WTC11 (cell line): ENCODE measurements around the gene KCNMA1. TPM values are rescaled to one million over a fixed set of nuclear protein-coding genes. Genes with fewer than 3 reads are reported as not detected.

Source experiments
- ATAC-seq: fragments of 200-7000 bp; cut with Tn5 transposase; 2 replicates; pipeline ENCODE4 v1.10.0; 2021; ENCODE audit warnings: mild to moderate bottlenecking, moderate library complexity
- CTCF ChIA-PET: fragments of 300-600 bp; sonication (Branson Sonifier 250); formaldehyde crosslinking; loops from one replicate; lab custom pipeline; 2021; ENCODE audit warnings: antibody characterized with exemption; lab: Charles Lee
- POLR2A ChIA-PET: fragments of 350-600 bp; sonication (Branson Sonifier 250); formaldehyde crosslinking; loops from one replicate; lab custom pipeline; 2021; ENCODE audit warnings: antibody characterized with exemption; lab: Charles Lee
- DNase-seq: peaks from one replicate; pipeline ENCODE4 v3.0.0; 2021; ENCODE audit warnings: low spot score
- H3K27ac Mint-ChIP-seq: 2 replicates; pipeline ENCODE4 v1.8.0; 2021; ENCODE audit warnings: mixed read lengths
- H3K27me3 Mint-ChIP-seq: 2 replicates; pipeline ENCODE4 v1.8.0; 2021; ENCODE audit warnings: low read depth, mild to moderate bottlenecking, moderate library complexity, mixed read lengths
- H3K36me3 Mint-ChIP-seq: 2 replicates; pipeline ENCODE4 v1.8.0; 2021; ENCODE audit warnings: mixed read lengths
- H3K4me1 Mint-ChIP-seq: 2 replicates; pipeline ENCODE4 v1.8.0; 2022; ENCODE audit warnings: mixed read lengths
- H3K4me3 Mint-ChIP-seq: 2 replicates; pipeline ENCODE4 v1.8.0; 2021; ENCODE audit warnings: mild to moderate bottlenecking, moderate library complexity, mixed read lengths
- H3K9me3 Mint-ChIP-seq: 2 replicates; pipeline ENCODE4 v1.8.0; 2021; ENCODE audit warnings: mixed read lengths
- AR ChIP-seq: fragments of 250-450 bp; sonication (Bioruptor Pico); IDR thresholded peaks from 2 replicates; pipeline ENCODE4 v1.9.0; 2021; ENCODE audit warnings: mild to moderate bottlenecking
- ATF1 ChIP-seq: sonication (generic); formaldehyde crosslinking; IDR thresholded peaks from 2 replicates; pipeline ENCODE4 v1.8.1; 2023; ENCODE audit warnings: mild to moderate bottlenecking, moderate library complexity, missing genetic modification reagents
- ATF3 ChIP-seq: sonication (generic); formaldehyde crosslinking; conservative IDR thresholded peaks from 2 replicates; pipeline ENCODE4 v1.8.1; 2022; ENCODE audit warnings: mild to moderate bottlenecking, missing genetic modification reagents
- E2F4 ChIP-seq: sonication (generic); formaldehyde crosslinking; IDR thresholded peaks from 2 replicates; pipeline ENCODE4 v1.8.1; 2022; ENCODE audit warnings: low read depth, mild to moderate bottlenecking, moderate library complexity, missing genetic modification reagents, borderline replicate concordance
- ERG ChIP-seq: fragments of 250-450 bp; sonication (Bioruptor Pico); IDR thresholded peaks from 2 replicates; pipeline ENCODE4 v1.8.0; 2021; ENCODE audit warnings: mild to moderate bottlenecking
- IRF2 ChIP-seq: sonication (generic); formaldehyde crosslinking; IDR thresholded peaks from 2 replicates; pipeline ENCODE4 v1.8.0; 2022; ENCODE audit warnings: low read depth, missing genetic modification reagents, borderline replicate concordance
- NFE2L1 ChIP-seq: sonication (generic); formaldehyde crosslinking; IDR thresholded peaks from 2 replicates; pipeline ENCODE4 v1.8.1; 2023; ENCODE audit warnings: missing genetic modification reagents
- PREB ChIP-seq: sonication (generic); formaldehyde crosslinking; IDR thresholded peaks from 2 replicates; pipeline ENCODE4 v1.8.1; 2022; ENCODE audit warnings: mild to moderate bottlenecking, missing genetic modification reagents, moderate library complexity, borderline replicate concordance
- PRRX2 ChIP-seq: fragments of 250-450 bp; sonication (Bioruptor Pico); IDR thresholded peaks from 2 replicates; pipeline ENCODE4 v1.8.0; 2021; ENCODE audit warnings: mild to moderate bottlenecking
- SMAD4 ChIP-seq: sonication (generic); formaldehyde crosslinking; IDR thresholded peaks from 2 replicates; pipeline ENCODE4 v1.8.0; 2022; ENCODE audit warnings: mild to moderate bottlenecking, missing genetic modification reagents
- ZMAT4 ChIP-seq: fragments of 250-450 bp; sonication (Bioruptor Pico); IDR thresholded peaks from 2 replicates; pipeline ENCODE4 v1.9.0; 2021; ENCODE audit warnings: mild to moderate bottlenecking
- ZNF138 ChIP-seq: sonication (generic); formaldehyde crosslinking; conservative IDR thresholded peaks from 2 replicates; pipeline ENCODE4 v1.8.1; 2022; ENCODE audit warnings: mild to moderate bottlenecking, moderate library complexity, missing genetic modification reagents
- ZNF263 ChIP-seq: sonication (generic); formaldehyde crosslinking; IDR thresholded peaks from 2 replicates; pipeline ENCODE4 v1.8.1; 2022; ENCODE audit warnings: low read depth, mild to moderate bottlenecking, moderate library complexity, missing genetic modification reagents
- ZSCAN18 ChIP-seq: fragments of 250-450 bp; sonication (Bioruptor Pico); IDR thresholded peaks from 2 replicates; pipeline ENCODE4 v2.1.2; 2022; ENCODE audit warnings: mild to moderate bottlenecking, moderate library complexity
- total RNA-seq: library from RNA; stranded (reverse); gene quantifications from 3 replicates; pipeline ENCODE4 v1.2.3, GENCODE V29; 2021

KCNMA1 gene
- total RNA-seq, 1 experiment from 2014 or later = 7.3 TPM

- TF ChIP-seq ZNF138 (CRISPR knock-in tag) (no peak), ERG (no peak), ATF1 (CRISPR knock-in tag) (no peak), NFE2L1 (no peak), AR (CRISPR knock-in tag) (no peak), ATF3 (CRISPR knock-in tag) (no peak), PREB (CRISPR knock-in tag) (no peak), E2F4 (no peak)
These were observed 404.1 kb downstream of the KCNMA1 start (continued) for GRCh38 chr10:77233466-77233865.

- no peaks in the 10 kb centered on the region for H3K4me1 Mint-ChIP-seq
- H3K27ac Mint-ChIP-seq = no peak overlapping the region
- H3K36me3 Mint-ChIP-seq = 0 out of 2 replicates have a peak, but pooled peaks cover 3% of the 10 kb centered on the region
- H3K9me3 Mint-ChIP-seq = peaks cover 35% of the 10 kb centered on the region
- H3K27me3 Mint-ChIP-seq = no peaks in the 10 kb centered on the region; the same call in 1 of the 2 replicates
- TF ChIP-seq ZNF263 (CRISPR knock-in tag) = no peak
- no peak for TF ChIP-seq SMAD4 (CRISPR knock-in tag)
- no peak for TF ChIP-seq ZMAT4 (CRISPR knock-in tag)
- no peak for TF ChIP-seq ZSCAN18 (CRISPR knock-in tag)
- no peak for TF ChIP-seq PRRX2 (CRISPR knock-in tag)
- TF ChIP-seq IRF2 (CRISPR knock-in tag) = no peak
- ATAC-seq (no peak), DNase-seq (no peak)
- POLR2A ChIA-PET = no interaction called here
- no peak overlapping the region for H3K4me3 Mint-ChIP-seq
- CTCF ChIA-PET = no interaction called here
These were observed 405.6 kb downstream of the KCNMA1 start for GRCh38 chr10:77231884-77232610.
